ENCODE measurements around the gene TMEM174. TPM values are rescaled to one million over a fixed set of nuclear protein-coding genes. Genes with fewer than 3 reads are reported as not detected.

TMEM174 gene
- total RNA-seq, 1 donor from 2014 or later = not detected

- no peak for DNase-seq
- Mint-ChIP-seq H3K36me3 (ENCODE audit: unreplicated experiment) (no peaks in the 10 kb centered on the region), H3K9me3 (ENCODE audit: unreplicated experiment) (no peaks in the 10 kb centered on the region), H3K27me3 (ENCODE audit: unreplicated experiment) (peaks cover 2% of the 10 kb centered on the region), H3K27ac (ENCODE audit: unreplicated experiment) (no peak overlapping the region), H3K4me1 (ENCODE audit: low read depth, unreplicated experiment) (no peaks in the 10 kb centered on the region), H3K4me3 (ENCODE audit: unreplicated experiment) (no peak overlapping the region)
- no peak for TF ChIP-seq CTCF (IDR thresholded peaks at IDR 0.05; ENCODE audit: partially characterized antibody, unreplicated experiment)
Observed at GRCh38 chr5:73152411-73153388, 20.3 kb upstream of the TMEM174 start.

GRCh38 chr5:73153513-73153912 lies 19.5 kb upstream of the TMEM174 start:
- TF ChIP-seq CTCF (IDR thresholded peaks at IDR 0.05; ENCODE audit: partially characterized antibody, unreplicated experiment) = no peak
- Mint-ChIP-seq H3K27me3 (ENCODE audit: unreplicated experiment) (peaks cover 2% of the 10 kb centered on the region), H3K27ac (ENCODE audit: unreplicated experiment) (no peak overlapping the region), H3K4me3 (ENCODE audit: unreplicated experiment) (no peak overlapping the region), H3K9me3 (ENCODE audit: unreplicated experiment) (no peaks in the 10 kb centered on the region), H3K4me1 (ENCODE audit: low read depth, unreplicated experiment) (no peaks in the 10 kb centered on the region), H3K36me3 (ENCODE audit: unreplicated experiment) (no peaks in the 10 kb centered on the region)
- no peak for DNase-seq

GRCh38 chr5:73154208-73155006 lies 18.6 kb upstream of the TMEM174 start:
- peaks cover 2% of the 10 kb centered on the region for H3K27me3 Mint-ChIP-seq (ENCODE audit: unreplicated experiment)
- H3K4me1 Mint-ChIP-seq (ENCODE audit: low read depth, unreplicated experiment) = no peaks in the 10 kb centered on the region
- no peak for DNase-seq
- no peaks in the 10 kb centered on the region for H3K9me3 Mint-ChIP-seq (ENCODE audit: unreplicated experiment)
- no peak overlapping the region for H3K4me3 Mint-ChIP-seq (ENCODE audit: unreplicated experiment)
- H3K36me3 Mint-ChIP-seq (ENCODE audit: unreplicated experiment) = no peaks in the 10 kb centered on the region
- TF ChIP-seq CTCF (IDR thresholded peaks at IDR 0.05; ENCODE audit: partially characterized antibody, unreplicated experiment) = no peak
- no peak overlapping the region for H3K27ac Mint-ChIP-seq (ENCODE audit: unreplicated experiment)

- DNase-seq = no peak
- no peaks in the 10 kb centered on the region for H3K27me3 Mint-ChIP-seq (ENCODE audit: unreplicated experiment)
- H3K36me3 Mint-ChIP-seq (ENCODE audit: unreplicated experiment) = no peaks in the 10 kb centered on the region
- no peaks in the 10 kb centered on the region for H3K4me1 Mint-ChIP-seq (ENCODE audit: low read depth, unreplicated experiment)
- H3K9me3 Mint-ChIP-seq (ENCODE audit: unreplicated experiment) = no peaks in the 10 kb centered on the region
- no peak for TF ChIP-seq CTCF (IDR thresholded peaks at IDR 0.05; ENCODE audit: partially characterized antibody, unreplicated experiment)
- no peak overlapping the region for H3K27ac Mint-ChIP-seq (ENCODE audit: unreplicated experiment)
- no peak overlapping the region for H3K4me3 Mint-ChIP-seq (ENCODE audit: unreplicated experiment)
Observed at GRCh38 chr5:73155271-73156222, 17.4 kb upstream of the TMEM174 start.
